HG03039 (cell line): ENCODE results near the gene NGEF.
"Not testable (repeated sequence)": the region's sequence is repeated elsewhere in the genome, so short reads cannot be mapped to it uniquely, and the experiment has no call there.

ENCODE experiments used
- ATAC-seq: cut with Tn5 transposase; IDR thresholded peaks from one replicate; pipeline ENCODE4 v1.9.1; 2021; ENCODE audit warnings: mild to moderate bottlenecking, moderate library complexity; ENCODE audit not compliant: unreplicated experiment

Gene NGEF

GRCh38 chr2:232906867-232907717 lies 106.0 kb downstream of the NGEF start:
- not testable (repeated sequence) for ATAC-seq

GRCh38 chr2:232903989-232904388 lies 109.1 kb downstream of the NGEF start:
- no peak for ATAC-seq

GRCh38 chr2:232901736-232902578 lies 111.1 kb downstream of the NGEF start:
- no peak for ATAC-seq

- ATAC-seq, result no peak
Measured at GRCh38 chr2:232900811-232901735, 112.0 kb downstream of the NGEF start.

- ATAC-seq, result no peak
Measured at GRCh38 chr2:232898592-232899543, 114.2 kb downstream of the NGEF start.

GRCh38 chr2:232897598-232898408 lies 115.3 kb downstream of the NGEF start:
- no peak for ATAC-seq

GRCh38 chr2:232896720-232897597 lies 116.1 kb downstream of the NGEF start:
- no peak for ATAC-seq

GRCh38 chr2:232896111-232896510 lies 116.9 kb downstream of the NGEF start:
- no peak for ATAC-seq

GRCh38 chr2:232894746-232895145 lies 118.3 kb downstream of the NGEF start:
- ATAC-seq, result no peak

GRCh38 chr2:232894251-232894650 lies 118.8 kb downstream of the NGEF start:
- no peak for ATAC-seq

- ATAC-seq, result no peak
Measured at GRCh38 chr2:232893834-232894233, 119.2 kb downstream of the NGEF start.

- no peak for ATAC-seq
Measured at GRCh38 chr2:232892843-232893242, 120.2 kb downstream of the NGEF start.

GRCh38 chr2:232892221-232892620 lies 120.8 kb downstream of the NGEF start:
- ATAC-seq, result no peak

- ATAC-seq, result no peak
Measured at GRCh38 chr2:232891621-232892071, 121.4 kb downstream of the NGEF start.

- no peak for ATAC-seq
Measured at GRCh38 chr2:232890896-232891601, 122.0 kb downstream of the NGEF start.

GRCh38 chr2:232890536-232890895 lies 122.5 kb downstream of the NGEF start:
- no peak for ATAC-seq

GRCh38 chr2:232889876-232890401 lies 123.1 kb downstream of the NGEF start:
- no peak for ATAC-seq
